Breast epithelium (tissue), 3 donors: Measurements from ENCODE around the gene ARHGAP26.

Source experiments
- POLR2A ChIP-seq: fragments of 450-650 bp; IDR thresholded peaks from one replicate; pipeline ENCODE4 v1.6.1; 2016; ENCODE audit warnings: antibody characterized with exemption, mild to moderate bottlenecking, moderate library complexity
- TF ChIP-seq, protein P1 (sequence below), 3 donors: fragments of 450-650 bp; IDR thresholded peaks; one replicate each; pipeline ENCODE4 v1.5.1; 2016 to 2017; ENCODE audit warnings: antibody characterized with exemption in 3 of 3, mild to moderate bottlenecking in 3 of 3, moderate library complexity in 3 of 3

- TF ChIP-seq POLR2A = no peak
- TF ChIP-seq, protein P1, sequence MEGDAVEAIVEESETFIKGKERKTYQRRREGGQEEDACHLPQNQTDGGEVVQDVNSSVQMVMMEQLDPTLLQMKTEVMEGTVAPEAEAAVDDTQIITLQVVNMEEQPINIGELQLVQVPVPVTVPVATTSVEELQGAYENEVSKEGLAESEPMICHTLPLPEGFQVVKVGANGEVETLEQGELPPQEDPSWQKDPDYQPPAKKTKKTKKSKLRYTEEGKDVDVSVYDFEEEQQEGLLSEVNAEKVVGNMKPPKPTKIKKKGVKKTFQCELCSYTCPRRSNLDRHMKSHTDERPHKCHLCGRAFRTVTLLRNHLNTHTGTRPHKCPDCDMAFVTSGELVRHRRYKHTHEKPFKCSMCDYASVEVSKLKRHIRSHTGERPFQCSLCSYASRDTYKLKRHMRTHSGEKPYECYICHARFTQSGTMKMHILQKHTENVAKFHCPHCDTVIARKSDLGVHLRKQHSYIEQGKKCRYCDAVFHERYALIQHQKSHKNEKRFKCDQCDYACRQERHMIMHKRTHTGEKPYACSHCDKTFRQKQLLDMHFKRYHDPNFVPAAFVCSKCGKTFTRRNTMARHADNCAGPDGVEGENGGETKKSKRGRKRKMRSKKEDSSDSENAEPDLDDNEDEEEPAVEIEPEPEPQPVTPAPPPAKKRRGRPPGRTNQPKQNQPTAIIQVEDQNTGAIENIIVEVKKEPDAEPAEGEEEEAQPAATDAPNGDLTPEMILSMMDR (IDR thresholded peaks at IDR 0.05) = no peak
These were observed 276.9 kb downstream of the ARHGAP26 start for GRCh38 chr5:143047091-143047490.
